ENCODE measurements around the gene RSBN1L. TPM values are rescaled to one million over a fixed set of nuclear protein-coding genes. Genes with fewer than 3 reads are reported as not detected.

The RSBN1L gene
- polyA plus RNA-seq, 1 donor from 2014 or later, result 8.0 TPM

DNA sequence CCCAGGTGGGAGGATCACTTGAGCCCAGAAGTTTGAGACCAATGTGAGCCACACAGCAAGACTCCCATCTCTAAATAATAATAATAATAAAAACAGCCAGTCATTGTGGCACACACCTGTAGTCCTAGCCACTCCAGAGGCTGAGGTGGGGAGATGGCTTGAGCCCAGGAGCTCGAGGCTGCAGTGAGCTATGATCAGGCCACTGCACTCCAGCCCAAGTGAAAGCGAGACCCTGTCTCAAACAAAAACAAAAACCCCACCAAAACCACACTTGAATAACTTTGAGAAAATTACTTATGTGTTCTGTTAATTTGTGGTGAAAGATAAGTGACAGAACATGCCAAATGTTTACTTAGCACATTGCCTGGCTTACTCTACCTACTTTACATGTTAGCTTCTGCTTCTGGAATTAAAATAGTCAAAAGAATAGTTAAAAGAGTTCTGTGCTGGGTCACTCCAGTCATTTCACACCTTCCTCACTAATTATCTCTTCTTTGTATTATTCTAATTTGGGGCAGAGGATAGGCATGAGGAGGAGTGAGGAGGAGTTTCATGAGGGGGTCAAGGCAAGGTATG is 92.2 kb downstream of the RSBN1L start:
- peaks cover 11 to 19% (median 14%) of the 10 kb centered on the region in 3 donors for H3K4me1 Mint-ChIP-seq
- H3K4me3 Mint-ChIP-seq, result no peak overlapping the region
- no peaks in the 10 kb centered on the region for H3K27me3 Mint-ChIP-seq
- H3K36me3 Mint-ChIP-seq, result peaks cover 14% of the 10 kb centered on the region
- no peaks in the 10 kb centered on the region for H3K9me3 Mint-ChIP-seq
- H3K27ac Mint-ChIP-seq, result peak overlapping the region in 2 of 3 donors; percentile 3 to 64

DNA sequence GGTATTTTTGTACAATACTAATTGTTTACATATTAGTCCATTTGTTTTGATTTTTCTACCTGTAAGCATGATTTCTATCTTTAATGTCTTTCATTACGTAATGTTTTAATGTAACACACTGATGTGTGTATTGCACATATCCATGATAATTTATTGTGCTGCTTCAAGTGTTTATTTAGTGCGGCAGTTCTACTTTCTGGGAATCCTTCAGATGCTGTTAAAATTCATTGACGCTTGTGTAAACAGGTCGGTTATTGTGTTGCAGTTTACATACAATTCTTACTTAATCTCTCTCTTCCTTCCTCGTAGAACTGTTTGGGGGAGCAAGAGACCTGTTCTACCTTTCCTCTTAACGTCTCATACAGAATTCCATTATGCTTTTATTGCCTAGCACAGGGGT is 95.1 kb downstream of the RSBN1L start:
- Mint-ChIP-seq H3K9me3 (no peaks in the 10 kb centered on the region), H3K36me3 (peaks cover 8% of the 10 kb centered on the region), H3K4me1 (peaks cover 16 to 26% (median 21%) of the 10 kb centered on the region in 3 donors), H3K4me3 (no peak overlapping the region), H3K27me3 (no peaks in the 10 kb centered on the region), H3K27ac (no peak overlapping the region)

DNA sequence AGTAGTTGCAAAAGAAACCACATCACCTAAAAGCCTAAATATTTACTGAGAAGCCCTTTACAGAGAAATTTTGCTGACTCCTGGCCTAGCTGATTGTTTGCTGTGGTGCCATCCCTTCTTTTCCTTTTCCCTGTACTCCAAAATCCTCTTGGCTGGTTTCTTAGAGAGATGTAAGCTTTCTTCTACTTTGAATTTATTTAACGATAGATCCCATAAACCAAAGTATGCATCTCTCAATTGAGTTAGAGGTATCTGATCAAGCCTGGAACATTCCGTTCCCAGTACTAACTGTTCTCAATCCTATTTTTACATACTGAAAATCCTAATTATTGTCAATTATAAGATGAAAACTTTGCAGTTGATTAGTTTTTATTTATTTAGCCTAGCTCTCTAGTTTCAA is 95.7 kb downstream of the RSBN1L start:
- Mint-ChIP-seq H3K36me3 (peaks cover 8% of the 10 kb centered on the region), H3K4me1 (peaks cover 22 to 28% (median 26%) of the 10 kb centered on the region in 3 donors), H3K27ac (no peak overlapping the region), H3K27me3 (no peaks in the 10 kb centered on the region), H3K4me3 (no peak overlapping the region), H3K9me3 (no peaks in the 10 kb centered on the region)

DNA sequence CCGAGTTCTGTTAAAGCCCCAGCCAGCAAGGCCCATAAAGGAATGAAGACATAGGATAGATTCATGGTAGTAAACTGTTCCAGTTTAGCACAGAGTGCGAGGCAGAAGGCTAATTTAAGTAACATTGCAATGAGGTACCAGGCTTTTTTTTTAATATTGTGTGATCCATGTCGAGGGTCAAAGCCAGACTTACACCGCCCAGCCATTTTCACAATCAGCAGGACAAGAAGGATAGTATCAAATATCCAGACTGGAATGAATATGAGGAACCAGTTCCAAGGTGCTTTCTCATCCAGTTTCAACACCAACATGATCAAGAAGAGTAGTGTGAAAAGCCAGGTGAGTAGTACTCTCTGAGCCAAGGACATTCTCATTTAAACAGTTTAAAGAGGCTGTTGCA is 97.7 kb downstream of the RSBN1L start:
- H3K27me3 Mint-ChIP-seq, result no peaks in the 10 kb centered on the region
- H3K4me3 Mint-ChIP-seq, result peak overlapping the region in 2 of 4 donors; percentile 64 to 79
- peaks cover 4% of the 10 kb centered on the region for H3K36me3 Mint-ChIP-seq
- H3K27ac Mint-ChIP-seq, result peak overlapping the region in 1 of 3 donors; percentile 47
- peaks cover 28 to 36% (median 34%) of the 10 kb centered on the region in 3 donors for H3K4me1 Mint-ChIP-seq
- H3K9me3 Mint-ChIP-seq, result no peaks in the 10 kb centered on the region

DNA sequence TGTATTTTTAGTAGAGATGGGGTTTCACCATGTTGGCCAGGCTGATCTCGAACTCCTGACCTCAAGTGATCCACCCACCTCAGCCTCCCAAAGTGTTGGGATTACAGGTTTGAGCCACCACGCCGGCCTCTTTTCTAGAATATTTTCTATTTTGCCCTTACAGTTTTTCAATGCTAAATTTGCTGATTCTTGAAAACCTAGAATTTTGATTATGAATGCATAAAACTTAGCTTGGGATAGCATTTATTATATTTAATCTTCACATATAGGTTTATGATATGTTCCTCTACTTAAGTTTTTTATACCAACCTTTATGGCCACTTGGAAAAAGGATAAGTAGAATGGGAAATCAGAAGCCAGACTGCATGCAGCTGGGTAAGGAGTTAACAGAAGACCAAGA is 99.8 kb downstream of the RSBN1L start:
- peak overlapping the region in 2 of 3 donors; percentile 5 to 90 for H3K27ac Mint-ChIP-seq
- peaks cover 4% of the 10 kb centered on the region for H3K36me3 Mint-ChIP-seq
- H3K9me3 Mint-ChIP-seq, result no peaks in the 10 kb centered on the region
- peaks cover 39 to 53% (median 40%) of the 10 kb centered on the region in 3 donors for H3K4me1 Mint-ChIP-seq
- no peaks in the 10 kb centered on the region for H3K27me3 Mint-ChIP-seq
- H3K4me3 Mint-ChIP-seq, result peak overlapping the region in 3 of 4 donors; percentile 72 to 97 (median 96)

DNA sequence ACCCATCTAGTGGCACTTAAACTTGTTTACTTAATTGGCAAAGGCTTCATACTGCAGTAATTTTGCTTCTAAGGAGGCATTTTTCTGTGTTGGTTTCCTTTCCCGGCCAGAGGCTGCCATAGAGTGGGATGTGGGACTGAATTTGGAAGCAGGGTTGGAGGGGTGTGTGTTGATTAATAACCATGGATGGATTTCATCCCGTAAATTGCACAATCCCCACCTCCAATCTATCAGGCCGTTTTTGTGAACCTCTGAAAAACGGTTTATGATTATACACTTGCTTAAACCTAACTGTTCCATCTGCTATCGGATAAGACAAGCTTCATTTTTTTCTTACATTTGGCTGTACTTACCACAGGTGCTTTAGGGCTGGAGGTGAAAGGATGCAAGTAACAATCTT is 100.7 kb downstream of the RSBN1L start:
- peaks cover 4% of the 10 kb centered on the region for H3K36me3 Mint-ChIP-seq
- peak overlapping the region; percentile 90 to 98 (median 93) for H3K27ac Mint-ChIP-seq
- H3K27me3 Mint-ChIP-seq, result no peaks in the 10 kb centered on the region
- H3K4me1 Mint-ChIP-seq, result peaks cover 38 to 59% (median 44%) of the 10 kb centered on the region in 3 donors
- no peaks in the 10 kb centered on the region for H3K9me3 Mint-ChIP-seq
- H3K4me3 Mint-ChIP-seq, result peak overlapping the region; percentile 96 to 99 (median 97)

DNA sequence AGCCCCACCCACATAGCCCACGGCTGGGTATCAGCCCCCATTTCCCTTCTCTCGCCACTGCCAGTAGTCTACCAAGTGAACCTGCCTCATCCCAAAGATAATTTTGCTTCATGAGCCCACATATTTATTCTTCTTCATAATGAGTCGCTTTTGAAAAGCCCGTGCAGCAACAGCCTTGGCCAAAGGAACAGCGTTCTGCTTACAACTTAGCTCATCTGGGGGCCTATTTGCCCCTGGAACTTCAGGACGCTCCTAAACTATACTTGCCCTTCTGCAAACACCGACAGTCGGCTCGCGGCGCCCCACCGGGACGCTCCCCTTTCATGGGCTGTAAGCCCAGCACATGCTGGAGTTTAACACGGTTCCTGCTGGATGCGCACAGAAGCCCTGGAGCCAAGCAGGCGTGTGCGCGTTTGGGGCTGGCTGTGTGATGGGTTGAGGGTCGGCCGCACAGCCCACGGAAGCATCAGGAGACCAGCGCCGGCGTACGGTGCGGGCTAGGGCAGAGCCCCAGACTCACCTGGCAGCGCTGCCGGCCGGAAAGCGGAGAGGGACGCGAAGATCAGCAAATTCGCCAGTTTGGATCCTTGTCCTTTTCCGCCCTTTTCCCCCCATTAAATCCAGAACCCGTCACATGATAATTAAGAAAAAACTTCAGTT is 101.6 kb downstream of the RSBN1L start:
- peaks cover 44 to 68% (median 49%) of the 10 kb centered on the region in 3 donors for H3K4me1 Mint-ChIP-seq
- H3K4me3 Mint-ChIP-seq, result peak overlapping the region; percentile 96 to 99 (median 97)
- peaks cover 4% of the 10 kb centered on the region for H3K36me3 Mint-ChIP-seq
- H3K27me3 Mint-ChIP-seq, result no peaks in the 10 kb centered on the region
- peak overlapping the region; percentile 90 to 98 (median 93) for H3K27ac Mint-ChIP-seq
- H3K9me3 Mint-ChIP-seq, result no peaks in the 10 kb centered on the region

DNA sequence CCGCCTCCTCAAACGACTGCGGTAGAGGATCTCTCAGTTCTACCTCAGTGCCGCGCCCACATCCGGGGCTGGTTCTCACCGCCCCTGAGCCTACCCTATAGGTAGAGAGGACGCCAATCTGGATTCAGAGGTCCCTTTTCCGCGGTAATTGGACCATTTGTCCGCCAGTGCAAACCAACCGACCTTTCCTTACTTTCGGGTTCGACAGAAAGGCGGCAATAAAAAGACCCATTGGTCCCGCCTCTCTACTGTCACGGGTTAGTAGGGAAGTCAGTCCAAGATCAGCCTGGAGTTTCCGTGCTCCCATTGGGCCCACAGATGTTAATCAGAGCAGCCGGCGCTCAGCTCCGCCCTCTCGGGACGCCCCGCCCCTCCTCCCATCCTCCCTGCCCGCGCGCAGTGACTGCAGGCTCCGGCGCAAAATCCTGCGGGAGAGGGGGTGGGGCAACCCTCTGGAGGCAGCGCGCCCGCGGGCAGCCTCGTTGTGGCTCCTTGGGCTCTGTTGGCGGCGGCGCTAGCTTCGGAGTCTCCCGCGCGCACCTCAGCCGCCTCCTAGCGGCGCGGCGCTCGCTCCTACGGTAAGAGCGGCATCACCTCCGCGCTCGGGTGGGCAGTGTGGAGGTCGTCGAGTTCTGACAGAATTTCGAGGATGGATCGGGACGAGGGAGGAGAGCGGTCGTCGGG is 102.3 kb downstream of the RSBN1L start, which contains the start of the genes PHTF2 and TMEM60:
TSS of gene PHTF2 (plus strand) at position 380 of the 684 bp plus-strand sequence.
TSS of gene TMEM60 (minus strand) at position 41 of the 684 bp plus-strand sequence. CDS start 4,061 bp downstream, outside the sequence.
- Mint-ChIP-seq H3K27ac (peak within 1 kb of the TSS; percentile 90 to 98 (median 93)), H3K4me3 (peak within 1 kb of the TSS; percentile 96 to 99 (median 97)), H3K36me3 (peaks cover 4% of the 10 kb centered on the region), H3K4me1 (peaks cover 50 to 72% (median 56%) of the 10 kb centered on the region in 3 donors), H3K9me3 (no peaks in the 10 kb centered on the region), H3K27me3 (no peaks in the 10 kb centered on the region)

DNA sequence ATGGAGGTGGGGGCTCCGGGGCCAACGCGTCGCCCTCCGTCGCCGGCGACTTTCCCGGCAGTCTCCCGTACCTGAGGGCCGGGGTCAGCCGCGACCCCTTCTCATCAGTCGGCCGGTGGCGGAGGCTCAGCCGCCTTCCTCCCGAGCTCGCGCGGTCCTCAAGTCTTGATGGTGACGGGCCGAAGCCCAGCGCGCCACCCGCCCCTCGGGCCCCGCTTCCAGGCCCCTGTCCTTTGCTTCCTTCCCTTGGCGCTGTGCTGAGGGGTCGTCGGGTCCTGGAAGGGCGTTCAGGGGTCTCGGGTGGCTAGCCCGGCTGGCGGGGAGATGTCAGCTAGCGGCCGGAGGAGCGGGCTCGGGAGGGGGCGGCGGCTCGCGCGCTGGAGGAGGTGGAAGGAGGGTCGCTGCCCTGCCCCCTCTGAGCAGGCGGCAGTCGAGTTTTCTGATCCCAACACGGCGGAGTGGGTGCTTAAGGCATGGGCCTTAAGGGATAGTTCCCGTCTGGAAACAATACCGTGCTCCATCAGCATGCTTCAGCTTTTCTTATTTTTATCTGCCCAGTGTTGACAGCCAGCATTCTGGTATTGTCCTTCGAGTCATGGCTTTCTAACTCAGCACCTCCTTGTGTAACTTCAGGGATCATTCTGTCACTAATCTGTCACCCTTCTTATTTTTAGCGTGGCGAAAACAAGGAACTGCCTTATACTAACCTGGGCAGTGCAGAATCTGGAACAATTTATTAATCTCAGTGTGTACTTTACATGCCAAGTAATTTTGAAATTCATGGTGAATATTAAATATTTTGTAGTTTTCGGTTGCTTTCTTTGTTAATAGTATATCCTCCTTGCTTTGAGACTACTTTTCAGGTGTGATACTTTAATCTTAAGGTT is 103.1 kb downstream of the RSBN1L start:
- peaks cover 52 to 73% (median 56%) of the 10 kb centered on the region in 3 donors for H3K4me1 Mint-ChIP-seq
- H3K27me3 Mint-ChIP-seq, result no peaks in the 10 kb centered on the region
- H3K36me3 Mint-ChIP-seq, result no peaks in the 10 kb centered on the region
- peak overlapping the region; percentile 96 to 99 (median 97) for H3K4me3 Mint-ChIP-seq
- H3K9me3 Mint-ChIP-seq, result no peaks in the 10 kb centered on the region
- H3K27ac Mint-ChIP-seq, result peak overlapping the region; percentile 90 to 98 (median 93)

DNA sequence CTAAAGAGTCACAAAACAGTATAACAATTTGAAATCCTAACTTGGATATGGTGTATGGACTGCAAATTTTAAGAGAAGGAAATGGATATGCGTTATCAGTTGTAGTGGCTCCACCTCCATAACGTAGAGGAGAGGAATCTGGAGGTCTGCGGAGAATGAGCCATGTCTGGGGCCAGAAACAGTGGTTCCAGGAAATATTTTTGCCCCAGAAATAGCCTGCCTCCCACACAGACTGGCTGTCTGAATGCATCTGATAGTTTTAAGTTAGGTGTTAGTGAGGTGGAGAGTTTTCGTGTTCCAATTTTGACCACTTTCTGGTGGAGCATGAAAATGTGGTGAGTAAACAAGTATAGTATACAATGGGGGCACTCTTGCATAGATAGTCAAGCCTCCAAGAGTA is 103.9 kb downstream of the RSBN1L start:
- Mint-ChIP-seq H3K36me3 (no peaks in the 10 kb centered on the region), H3K4me3 (peak overlapping the region; percentile 96 to 99 (median 97)), H3K4me1 (peaks cover 54 to 73% (median 58%) of the 10 kb centered on the region in 3 donors), H3K9me3 (no peaks in the 10 kb centered on the region), H3K27me3 (no peaks in the 10 kb centered on the region), H3K27ac (peak overlapping the region; percentile 86 to 93 (median 90))

DNA sequence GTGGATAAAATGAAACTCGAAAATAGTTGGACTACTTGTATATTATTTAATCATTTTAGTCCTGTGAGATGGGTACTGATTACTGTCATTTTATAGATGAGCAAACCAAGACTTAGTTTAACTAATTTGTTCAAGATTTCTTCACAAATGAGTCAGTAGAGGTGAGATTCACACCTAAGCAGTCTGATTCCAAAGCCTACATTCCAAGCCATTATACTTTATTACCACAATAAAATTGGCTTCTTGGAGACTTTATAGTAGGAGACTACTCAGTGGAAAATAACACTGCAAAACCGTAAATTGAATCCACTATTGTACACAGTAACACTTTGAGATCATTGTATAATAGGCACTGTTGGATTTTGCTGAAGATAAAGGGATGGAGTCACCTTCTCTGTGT is 104.5 kb downstream of the RSBN1L start:
- Mint-ChIP-seq H3K4me3 (peak overlapping the region; percentile 96 to 99 (median 97)), H3K9me3 (no peaks in the 10 kb centered on the region), H3K27me3 (no peaks in the 10 kb centered on the region), H3K4me1 (peaks cover 59 to 75% (median 60%) of the 10 kb centered on the region in 3 donors), H3K27ac (peak overlapping the region in 2 of 3 donors; percentile 86 to 90), H3K36me3 (peaks cover 2% of the 10 kb centered on the region)

DNA sequence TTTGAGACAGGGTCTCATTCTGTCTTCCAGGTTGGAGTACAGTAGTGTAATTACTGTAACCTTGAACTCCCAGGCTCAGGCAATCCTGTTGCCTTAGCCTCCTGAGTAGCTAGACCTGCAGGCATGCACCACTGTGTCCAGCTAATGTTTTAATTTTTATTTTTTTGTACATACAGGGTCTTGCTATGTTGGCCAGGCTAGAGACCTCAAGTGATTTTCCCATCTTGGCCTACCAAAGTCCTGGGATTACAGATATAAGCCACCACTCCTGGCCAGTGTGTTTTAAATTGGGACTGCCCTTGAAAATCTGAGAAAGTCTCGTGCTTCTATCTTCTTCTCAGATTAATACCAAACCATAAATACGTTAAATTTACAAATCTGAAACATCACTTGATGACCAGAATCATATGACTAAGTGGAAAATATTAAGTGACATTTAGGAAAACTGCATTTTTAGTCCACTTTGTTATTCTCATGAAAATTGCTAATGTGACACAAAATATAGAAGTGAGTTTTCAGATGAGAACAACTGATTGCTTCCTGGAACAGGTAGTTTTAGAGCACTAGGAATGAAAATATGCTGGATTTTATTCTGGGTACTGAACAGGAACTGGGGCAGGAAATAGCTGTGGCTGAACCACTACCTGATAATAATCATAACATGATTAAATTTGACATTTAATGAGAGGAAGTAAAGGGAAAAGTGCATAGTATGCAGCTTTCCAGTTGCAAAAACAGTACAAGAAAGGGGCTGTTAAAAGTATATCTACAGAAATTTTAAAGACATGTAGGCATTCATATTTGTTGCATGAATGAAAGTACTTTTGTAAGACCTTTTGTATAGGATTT is 106.5 kb downstream of the RSBN1L start:
- H3K4me1 Mint-ChIP-seq, result peaks cover 44 to 61% (median 59%) of the 10 kb centered on the region in 3 donors

DNA sequence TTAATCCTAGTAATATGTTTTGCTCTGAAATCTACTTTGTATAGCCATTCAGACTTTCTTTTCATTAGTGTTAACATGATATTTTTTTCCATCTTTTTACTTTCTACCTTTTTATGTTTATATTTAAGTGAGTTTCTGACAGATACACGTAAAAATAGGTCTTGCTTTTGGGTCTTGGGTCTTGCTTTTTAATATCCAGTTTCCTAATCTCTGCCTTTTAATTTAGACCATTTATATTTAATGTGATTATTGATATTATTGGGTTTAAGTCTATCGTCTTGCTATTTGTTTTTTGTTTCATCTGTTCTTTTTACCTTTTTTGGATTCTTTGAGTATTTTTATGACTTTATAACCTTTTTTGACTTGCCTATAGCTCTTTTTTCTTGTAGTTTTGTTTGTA is 110.2 kb downstream of the RSBN1L start:
- H3K36me3 Mint-ChIP-seq, result peaks cover 15% of the 10 kb centered on the region
- no peak overlapping the region for H3K27ac Mint-ChIP-seq
- peaks cover 2 to 18% (median 5%) of the 10 kb centered on the region in 3 donors for H3K9me3 Mint-ChIP-seq
- peak overlapping the region in 1 of 4 donors; percentile 79 for H3K4me3 Mint-ChIP-seq
- no peaks in the 10 kb centered on the region for H3K27me3 Mint-ChIP-seq
- peaks cover 41 to 58% (median 45%) of the 10 kb centered on the region in 3 donors for H3K4me1 Mint-ChIP-seq

More for the DNA sequence above, 106.5 kb downstream of the RSBN1L start:
- no peaks in the 10 kb centered on the region for H3K27me3 Mint-ChIP-seq
- H3K36me3 Mint-ChIP-seq, result peaks cover 8% of the 10 kb centered on the region
- peaks cover 2 to 9% (median 5%) of the 10 kb centered on the region in 3 donors for H3K9me3 Mint-ChIP-seq
- peak overlapping the region; percentile 24 to 83 (median 53) for H3K4me3 Mint-ChIP-seq
- H3K27ac Mint-ChIP-seq, result peak overlapping the region; percentile 21 to 87 (median 57)

Data from IgD-negative memory B cell (primary cell).